Stimulated activated naive CD8-positive, alpha-beta T cell treated with anti-CD3 and anti-CD28 coated beads, Interleukin-15, Interleukin-2, amounts not matched to agents 100 ng/mL and 50 ng/mL, for 24 hours (primary cell): ENCODE results near the gene PDXDC1.
"Not testable (repeated sequence)": the region's sequence is repeated elsewhere in the genome, so short reads cannot be mapped to it uniquely, and the experiment has no call there.

Experiments used
- H3K27ac Mint-ChIP-seq: one replicate; pipeline ENCODE4 v1.8.0; 2021; ENCODE audit warnings: mild to moderate bottlenecking, mixed read lengths
- H3K27me3 Mint-ChIP-seq: one replicate; pipeline ENCODE4 v1.8.0; 2021; ENCODE audit warnings: mixed read lengths
- H3K36me3 Mint-ChIP-seq: one replicate; pipeline ENCODE4 v1.8.0; 2021; ENCODE audit warnings: low read depth, mixed read lengths
- H3K4me1 Mint-ChIP-seq: one replicate; pipeline ENCODE4 v1.8.0; 2021; ENCODE audit warnings: low read depth, mixed read lengths
- H3K4me3 Mint-ChIP-seq: one replicate; pipeline ENCODE4 v1.8.0; 2021; ENCODE audit warnings: mild to moderate bottlenecking, mixed read lengths
- H3K9me3 Mint-ChIP-seq: one replicate; pipeline ENCODE4 v1.8.0; 2021; ENCODE audit warnings: mixed read lengths

The PDXDC1 gene

GRCh38 chr16:15135483-15136360 lies 160.9 kb downstream of the PDXDC1 start:
- H3K4me1 Mint-ChIP-seq, H3K9me3 Mint-ChIP-seq: not testable (repeated sequence)

GRCh38 chr16:15137514-15137913 lies 162.7 kb downstream of the PDXDC1 start:
- H3K27me3 Mint-ChIP-seq, H3K9me3 Mint-ChIP-seq, H3K4me1 Mint-ChIP-seq, H3K36me3 Mint-ChIP-seq, H3K27ac Mint-ChIP-seq, H3K4me3 Mint-ChIP-seq: not testable (repeated sequence)

More at GRCh38 chr16:15135483-15136360, 160.9 kb downstream of the PDXDC1 start:
- not testable (repeated sequence) for H3K27me3 Mint-ChIP-seq, H3K4me3 Mint-ChIP-seq, H3K36me3 Mint-ChIP-seq, H3K27ac Mint-ChIP-seq

GRCh38 chr16:15140444-15141365 lies 165.9 kb downstream of the PDXDC1 start:
- H3K27me3 Mint-ChIP-seq, H3K4me3 Mint-ChIP-seq, H3K36me3 Mint-ChIP-seq, H3K4me1 Mint-ChIP-seq, H3K9me3 Mint-ChIP-seq, H3K27ac Mint-ChIP-seq: not testable (repeated sequence)

- Mint-ChIP-seq H3K4me1 (no peaks in the 10 kb centered on the region), H3K4me3 (no peak overlapping the region), H3K27me3 (no peaks in the 10 kb centered on the region), H3K36me3 (no peaks in the 10 kb centered on the region), H3K27ac (no peak overlapping the region), H3K9me3 (no peaks in the 10 kb centered on the region)
These were observed 166.8 kb downstream of the PDXDC1 start for GRCh38 chr16:15141586-15141985.

- not testable (repeated sequence) for H3K4me3 Mint-ChIP-seq, H3K4me1 Mint-ChIP-seq, H3K9me3 Mint-ChIP-seq, H3K27ac Mint-ChIP-seq, H3K36me3 Mint-ChIP-seq, H3K27me3 Mint-ChIP-seq
These were observed 167.5 kb downstream of the PDXDC1 start for GRCh38 chr16:15142107-15142890.

GRCh38 chr16:15142891-15143600 lies 168.2 kb downstream of the PDXDC1 start:
- H3K27me3 Mint-ChIP-seq, H3K9me3 Mint-ChIP-seq, H3K36me3 Mint-ChIP-seq, H3K4me1 Mint-ChIP-seq, H3K27ac Mint-ChIP-seq, H3K4me3 Mint-ChIP-seq: not testable (repeated sequence)

- not testable (repeated sequence) for H3K9me3 Mint-ChIP-seq, H3K4me1 Mint-ChIP-seq, H3K27me3 Mint-ChIP-seq, H3K27ac Mint-ChIP-seq, H3K36me3 Mint-ChIP-seq, H3K4me3 Mint-ChIP-seq
These were observed 168.8 kb downstream of the PDXDC1 start for GRCh38 chr16:15143601-15144091.

- H3K4me1 Mint-ChIP-seq, H3K27ac Mint-ChIP-seq, H3K4me3 Mint-ChIP-seq, H3K36me3 Mint-ChIP-seq, H3K27me3 Mint-ChIP-seq, H3K9me3 Mint-ChIP-seq: not testable (repeated sequence)
These were observed 169.3 kb downstream of the PDXDC1 start for GRCh38 chr16:15144092-15144631.

GRCh38 chr16:15144781-15145417 lies 170.1 kb downstream of the PDXDC1 start:
- not testable (repeated sequence) for H3K36me3 Mint-ChIP-seq, H3K4me3 Mint-ChIP-seq, H3K27ac Mint-ChIP-seq, H3K4me1 Mint-ChIP-seq, H3K9me3 Mint-ChIP-seq, H3K27me3 Mint-ChIP-seq

- not testable (repeated sequence) for H3K27me3 Mint-ChIP-seq, H3K4me1 Mint-ChIP-seq, H3K9me3 Mint-ChIP-seq
These were observed 170.8 kb downstream of the PDXDC1 start for GRCh38 chr16:15145418-15146263.

GRCh38 chr16:15146264-15146662 lies 171.4 kb downstream of the PDXDC1 start:
- H3K9me3 Mint-ChIP-seq, H3K27ac Mint-ChIP-seq, H3K36me3 Mint-ChIP-seq: not testable (repeated sequence)

More at GRCh38 chr16:15145418-15146263, 170.8 kb downstream of the PDXDC1 start:
- not testable (repeated sequence) for H3K27ac Mint-ChIP-seq, H3K4me3 Mint-ChIP-seq, H3K36me3 Mint-ChIP-seq

GRCh38 chr16:15148831-15149230 lies 174.0 kb downstream of the PDXDC1 start:
- H3K9me3 Mint-ChIP-seq, H3K27me3 Mint-ChIP-seq, H3K36me3 Mint-ChIP-seq, H3K4me1 Mint-ChIP-seq, H3K27ac Mint-ChIP-seq, H3K4me3 Mint-ChIP-seq: not testable (repeated sequence)

More at GRCh38 chr16:15146264-15146662, 171.4 kb downstream of the PDXDC1 start:
- H3K4me3 Mint-ChIP-seq, H3K4me1 Mint-ChIP-seq, H3K27me3 Mint-ChIP-seq: not testable (repeated sequence)

GRCh38 chr16:15149260-15149659 lies 174.4 kb downstream of the PDXDC1 start:
- H3K4me1 Mint-ChIP-seq, H3K27me3 Mint-ChIP-seq, H3K36me3 Mint-ChIP-seq, H3K4me3 Mint-ChIP-seq, H3K9me3 Mint-ChIP-seq, H3K27ac Mint-ChIP-seq: not testable (repeated sequence)
